Keratinocyte (primary cell): ENCODE measurements around the gene AGPAT3.

ENCODE experiments used
- EZH2 ChIP-seq: IDR thresholded peaks from one replicate; pipeline ENCODE4 v1.6.1; 2012; ENCODE audit warnings: inconsistent platforms, mild to moderate bottlenecking, low read length, moderate library complexity
- TF ChIP-seq, protein P1 (sequence below), 3 experiments: IDR thresholded peaks in 1 of 3; conservative IDR thresholded peaks in 1 of 3; optimal IDR thresholded peaks in 1 of 3; 2 replicates in 2 of 3; 3 replicates in 1 of 3; pipeline versions ENCODE3 to v1.5.1; 2011; ENCODE audit warnings: low read length in 3 of 3, mild to moderate bottlenecking in 3 of 3, moderate library complexity in 2 of 3, control low read depth in 1 of 3, inconsistent platforms in 1 of 3; ENCODE audit not compliant: insufficient read depth in 2 of 3; ENCODE audit errors: extremely low read depth in 1 of 3

GRCh38 chr21:43872531-43873197, 7.6 kb downstream of the AGPAT3 start:
- TF ChIP-seq, protein P1, sequence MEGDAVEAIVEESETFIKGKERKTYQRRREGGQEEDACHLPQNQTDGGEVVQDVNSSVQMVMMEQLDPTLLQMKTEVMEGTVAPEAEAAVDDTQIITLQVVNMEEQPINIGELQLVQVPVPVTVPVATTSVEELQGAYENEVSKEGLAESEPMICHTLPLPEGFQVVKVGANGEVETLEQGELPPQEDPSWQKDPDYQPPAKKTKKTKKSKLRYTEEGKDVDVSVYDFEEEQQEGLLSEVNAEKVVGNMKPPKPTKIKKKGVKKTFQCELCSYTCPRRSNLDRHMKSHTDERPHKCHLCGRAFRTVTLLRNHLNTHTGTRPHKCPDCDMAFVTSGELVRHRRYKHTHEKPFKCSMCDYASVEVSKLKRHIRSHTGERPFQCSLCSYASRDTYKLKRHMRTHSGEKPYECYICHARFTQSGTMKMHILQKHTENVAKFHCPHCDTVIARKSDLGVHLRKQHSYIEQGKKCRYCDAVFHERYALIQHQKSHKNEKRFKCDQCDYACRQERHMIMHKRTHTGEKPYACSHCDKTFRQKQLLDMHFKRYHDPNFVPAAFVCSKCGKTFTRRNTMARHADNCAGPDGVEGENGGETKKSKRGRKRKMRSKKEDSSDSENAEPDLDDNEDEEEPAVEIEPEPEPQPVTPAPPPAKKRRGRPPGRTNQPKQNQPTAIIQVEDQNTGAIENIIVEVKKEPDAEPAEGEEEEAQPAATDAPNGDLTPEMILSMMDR (optimal IDR thresholded peaks at IDR 0.05 in 1 of 3, IDR thresholded peaks at IDR 0.05 in 1 of 3, conservative IDR thresholded peaks at IDR 0.05 in 1 of 3; ENCODE audit: extremely low read depth in 1 of 3, insufficient read depth in 2 of 3, low read length in 3 of 3) = no peak
- no peak for TF ChIP-seq EZH2
